Fibroblast of upper back skin (primary cell): ENCODE measurements around the gene BORCS8.
A peak's percentile ranks its signal among the peaks of the same experiment; 100 is the strongest.

Experiments
- DNase-seq: peaks from one replicate; pipeline ENCODE4 v3.0.0-alpha.2; 2013

The BORCS8 gene

GRCh38 chr19:19213426-19214158, 21.6 kb upstream of the BORCS8 start:
- DNase-seq = no peak

DNA sequence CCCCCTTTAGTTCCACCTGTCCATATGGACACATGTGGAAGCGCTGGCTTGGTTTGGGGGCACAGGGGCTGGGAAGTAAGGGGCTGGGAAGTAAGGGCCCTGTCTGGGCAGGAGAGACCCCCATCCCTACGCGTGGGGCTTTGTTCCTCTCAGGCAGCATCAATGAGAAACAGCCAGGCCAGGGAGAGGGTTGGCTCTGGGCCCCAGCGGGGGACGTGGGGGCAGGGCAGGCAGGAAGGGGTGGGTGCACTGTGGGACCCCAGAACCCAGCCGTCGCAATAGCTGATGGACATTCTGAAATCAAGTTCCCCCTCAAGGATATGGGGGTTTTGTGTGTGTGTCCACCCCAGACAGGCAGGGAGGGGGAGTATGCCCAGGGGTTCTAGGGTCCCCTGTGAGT, 21.0 kb upstream of the BORCS8 start:
- no peak for DNase-seq

DNA sequence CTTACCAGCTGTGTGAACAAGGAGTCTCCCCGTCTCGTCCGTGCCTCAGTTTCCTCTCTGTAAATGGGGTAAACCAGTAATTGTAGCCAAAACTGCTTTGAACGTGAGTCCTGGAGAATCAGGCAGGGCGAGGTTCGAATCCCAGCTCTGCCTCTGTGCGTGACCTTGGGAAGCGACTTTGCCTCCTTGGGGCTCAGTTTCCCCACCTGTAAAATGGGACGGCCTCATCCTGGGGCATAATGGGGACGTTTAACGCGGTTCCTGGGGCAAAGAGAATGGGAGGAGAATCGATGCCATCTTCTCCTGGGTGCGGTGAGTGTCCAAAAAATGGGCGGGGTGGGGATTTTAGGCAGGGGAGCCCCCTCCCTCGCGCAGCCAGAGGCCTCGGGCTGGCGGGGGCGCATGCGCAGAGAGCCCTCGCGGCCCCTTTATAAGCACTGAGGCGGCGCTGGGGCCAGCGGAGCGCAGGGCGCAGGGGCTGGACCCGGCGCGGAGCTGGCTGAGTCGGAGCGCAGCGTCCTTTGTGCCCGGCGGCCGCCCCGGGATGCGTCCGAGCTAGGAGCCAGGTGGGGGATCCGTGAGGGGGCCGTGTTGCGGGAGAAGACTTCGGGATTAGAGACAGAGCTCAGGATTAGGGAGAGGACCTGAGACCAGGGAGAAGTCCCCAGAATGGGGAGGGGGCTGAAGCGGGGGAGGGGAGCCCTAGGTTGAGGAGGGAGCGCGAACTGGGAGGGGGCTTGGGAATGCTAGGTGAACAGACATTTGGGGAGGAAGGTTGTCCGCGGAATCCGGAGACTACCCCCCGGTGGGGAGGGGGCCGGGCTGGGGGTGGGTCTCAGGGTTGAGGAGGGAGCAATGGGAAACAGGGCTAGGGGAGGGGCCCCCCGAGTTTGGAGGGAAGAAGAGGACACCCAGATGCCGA, 19.8 kb upstream of the BORCS8 start, which contains the start of gene NCAN:
Gene NCAN (plus strand): TSS at position 460 of the 922 bp plus-strand sequence. CDS start 4,996 bp downstream, outside the sequence.
- no peak for DNase-seq

GRCh38 chr19:19209372-19209771, 17.4 kb upstream of the BORCS8 start:
- no peak for DNase-seq

GRCh38 chr19:19207637-19208572, 16.0 kb upstream of the BORCS8 start:
- DNase-seq = no peak

GRCh38 chr19:19206938-19207337, 15.0 kb upstream of the BORCS8 start:
- DNase-seq = no peak

DNA sequence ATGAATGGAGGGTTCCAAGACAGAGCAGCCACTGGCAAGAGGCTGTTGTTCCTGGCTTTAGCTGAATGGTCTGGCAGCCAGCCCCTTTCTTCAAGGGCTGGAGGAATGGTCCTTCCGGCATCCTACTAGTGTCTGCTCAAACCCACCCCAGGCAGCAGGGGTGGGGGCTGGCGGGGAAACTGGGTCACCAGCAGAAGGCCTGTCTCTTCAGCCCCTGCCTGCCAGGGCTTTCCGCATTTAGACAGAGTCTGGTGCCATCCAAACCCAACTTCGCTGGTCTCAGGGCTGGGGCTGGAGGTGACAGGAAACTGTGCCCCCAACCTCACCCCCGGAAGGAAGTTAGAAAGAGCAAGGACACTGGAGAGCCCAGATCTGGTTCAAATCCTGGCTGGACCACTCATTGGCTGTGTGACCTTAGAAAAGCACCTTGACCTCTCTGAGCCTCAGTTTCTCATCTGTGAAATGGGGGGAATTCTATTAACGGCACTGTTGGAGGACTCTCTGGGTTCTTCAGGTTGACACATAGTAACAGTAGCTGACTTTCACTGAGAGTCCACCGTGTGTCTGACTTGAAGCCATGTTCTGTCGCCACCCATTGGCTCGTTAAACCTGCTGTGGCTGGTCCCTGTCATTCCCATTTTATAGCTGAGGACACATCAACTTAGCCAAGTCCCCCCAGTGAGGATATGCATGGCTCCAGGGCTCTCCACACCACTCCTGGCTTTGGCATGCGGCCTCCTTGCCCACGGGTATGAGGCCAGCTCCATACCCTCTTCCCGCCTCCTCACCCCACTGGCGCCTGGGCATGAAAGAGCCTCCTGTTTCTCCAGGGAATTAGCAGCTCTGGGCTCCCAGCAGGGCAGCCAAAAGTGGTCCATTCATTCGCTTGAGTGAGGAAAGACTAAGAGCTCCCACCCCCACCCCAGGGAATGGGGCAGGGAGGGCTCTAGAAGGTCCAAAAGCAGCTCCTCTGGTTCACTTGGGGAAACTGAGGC, 13.8 kb upstream of the BORCS8 start:
- no peak for DNase-seq

DNA sequence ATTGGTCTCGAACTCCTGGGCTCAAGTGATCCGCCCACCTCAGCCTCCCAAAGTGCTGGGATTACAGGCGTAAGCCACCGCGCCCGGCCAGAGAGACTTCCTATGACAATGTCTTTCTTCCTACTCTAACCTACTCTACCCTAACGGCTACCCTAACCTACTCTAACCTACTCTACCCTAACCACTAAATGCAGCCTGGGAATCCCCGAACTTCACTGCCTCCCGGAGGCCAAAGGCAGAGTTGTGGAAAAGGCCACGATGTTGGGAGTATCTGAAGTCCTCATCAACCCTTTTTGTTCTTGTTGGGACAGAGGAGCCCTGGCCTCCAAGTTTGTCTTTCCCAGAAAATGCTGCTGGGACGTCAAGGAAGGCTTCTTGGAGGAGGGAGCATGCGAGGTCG, 12.2 kb upstream of the BORCS8 start:
- no peak for DNase-seq

- DNase-seq = peak; percentile 88
Observed at GRCh38 chr19:19203012-19203856, 11.3 kb upstream of the BORCS8 start, which contains the start of gene NR2C2AP. Gene NR2C2AP (minus strand): TSS chr19:19203414. CDS start chr19:19203060, 354 bp downstream.

- DNase-seq = no peak
Observed at GRCh38 chr19:19202707-19203011, 10.7 kb upstream of the BORCS8 start.

DNA sequence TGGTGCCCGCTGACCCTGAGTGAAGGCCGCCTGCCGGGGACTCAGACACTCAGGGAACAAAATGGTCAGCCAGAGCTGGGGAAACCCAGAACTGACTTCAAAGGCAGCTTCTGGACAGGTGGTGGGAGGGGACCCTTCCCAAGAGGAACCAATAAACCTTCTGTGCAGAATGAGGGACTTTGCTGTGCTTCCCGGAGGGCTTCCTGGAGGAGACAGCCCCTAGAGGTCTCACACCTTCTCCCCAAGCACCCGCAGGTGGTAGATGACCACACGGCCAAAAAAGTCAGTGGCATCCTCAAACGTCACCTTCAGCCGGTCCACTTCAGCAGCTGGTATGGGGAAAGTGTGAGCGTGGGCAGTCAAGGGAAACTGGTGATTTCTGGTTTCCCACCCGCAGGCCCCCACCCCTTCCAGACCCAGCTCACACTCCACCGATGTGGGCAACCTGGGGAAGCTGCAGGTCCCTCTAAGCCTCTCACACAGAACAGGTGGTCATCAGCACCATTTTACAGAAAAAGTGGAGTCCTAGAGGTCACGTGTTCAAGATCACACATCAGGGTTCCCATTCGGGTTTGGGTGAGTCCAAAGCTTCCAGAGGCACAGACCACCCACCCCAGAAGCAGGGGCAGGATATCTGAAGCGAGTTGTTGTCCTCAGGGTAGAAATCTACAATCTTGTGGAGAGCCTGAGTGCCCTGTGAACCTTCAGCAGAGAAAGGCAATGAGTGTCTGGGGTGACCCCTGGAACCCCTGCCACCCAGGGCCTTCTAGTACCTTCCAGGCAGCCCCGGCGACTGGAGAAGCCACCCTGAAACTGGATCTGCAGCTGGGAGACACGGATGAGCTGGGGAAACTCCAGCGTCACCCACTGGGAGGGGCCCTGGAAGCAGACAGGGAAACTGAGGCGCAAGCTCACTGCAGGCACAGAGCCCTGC, 10.0 kb upstream of the BORCS8 start:
- no peak for DNase-seq

- no peak for DNase-seq
Observed at GRCh38 chr19:19193926-19194325, 2.0 kb upstream of the BORCS8 start.

DNA sequence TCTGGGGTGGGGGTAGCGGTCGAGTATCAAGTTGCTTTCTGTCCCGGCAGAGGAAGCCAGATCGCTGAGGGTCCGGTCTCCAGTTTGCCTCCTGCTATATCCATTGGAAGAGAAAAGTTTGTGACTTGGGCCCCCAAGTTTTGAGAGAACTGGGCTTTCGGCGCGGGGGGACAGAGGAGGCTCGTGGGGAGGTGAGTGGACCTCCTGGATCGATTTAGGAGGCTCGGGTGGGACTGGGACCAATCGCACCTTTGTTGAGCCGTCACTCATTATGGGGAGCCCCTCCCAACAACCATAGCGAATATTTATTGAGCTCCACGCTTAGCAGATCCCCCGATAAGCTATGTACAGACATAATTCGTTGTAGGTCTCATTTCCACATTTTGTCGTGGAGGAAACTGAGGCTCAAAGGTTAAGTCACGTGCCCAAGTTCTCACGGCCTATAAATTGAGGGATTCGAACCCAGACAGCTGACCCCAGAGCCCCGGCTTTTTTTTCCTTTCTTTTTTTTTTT, 1.0 kb upstream of the BORCS8 start:
- DNase-seq = no peak

GRCh38 chr19:19191768-19192077, 229 bp downstream of the BORCS8 start:
- DNase-seq = no peak

DNA sequence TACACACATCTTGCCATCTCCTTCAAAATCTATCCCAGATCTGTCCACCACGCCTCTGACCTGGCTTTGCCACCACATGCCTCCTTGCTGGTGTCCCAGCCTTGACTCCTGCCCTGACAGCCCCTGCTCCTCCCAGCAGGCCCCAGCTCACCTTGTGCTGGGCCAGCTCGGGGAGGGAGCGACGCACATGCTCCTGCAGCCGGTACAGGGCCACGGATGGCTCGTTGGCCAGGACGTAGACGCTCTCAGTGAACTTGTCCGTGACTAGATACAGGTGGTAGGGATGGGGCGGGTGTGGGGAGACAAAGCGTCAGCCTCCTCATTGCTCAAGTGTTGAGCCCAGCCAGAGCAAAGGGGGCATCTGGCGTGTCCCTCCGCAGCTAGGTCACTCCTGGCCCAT, 5.2 kb downstream of the BORCS8 start:
- no peak for DNase-seq

DNA sequence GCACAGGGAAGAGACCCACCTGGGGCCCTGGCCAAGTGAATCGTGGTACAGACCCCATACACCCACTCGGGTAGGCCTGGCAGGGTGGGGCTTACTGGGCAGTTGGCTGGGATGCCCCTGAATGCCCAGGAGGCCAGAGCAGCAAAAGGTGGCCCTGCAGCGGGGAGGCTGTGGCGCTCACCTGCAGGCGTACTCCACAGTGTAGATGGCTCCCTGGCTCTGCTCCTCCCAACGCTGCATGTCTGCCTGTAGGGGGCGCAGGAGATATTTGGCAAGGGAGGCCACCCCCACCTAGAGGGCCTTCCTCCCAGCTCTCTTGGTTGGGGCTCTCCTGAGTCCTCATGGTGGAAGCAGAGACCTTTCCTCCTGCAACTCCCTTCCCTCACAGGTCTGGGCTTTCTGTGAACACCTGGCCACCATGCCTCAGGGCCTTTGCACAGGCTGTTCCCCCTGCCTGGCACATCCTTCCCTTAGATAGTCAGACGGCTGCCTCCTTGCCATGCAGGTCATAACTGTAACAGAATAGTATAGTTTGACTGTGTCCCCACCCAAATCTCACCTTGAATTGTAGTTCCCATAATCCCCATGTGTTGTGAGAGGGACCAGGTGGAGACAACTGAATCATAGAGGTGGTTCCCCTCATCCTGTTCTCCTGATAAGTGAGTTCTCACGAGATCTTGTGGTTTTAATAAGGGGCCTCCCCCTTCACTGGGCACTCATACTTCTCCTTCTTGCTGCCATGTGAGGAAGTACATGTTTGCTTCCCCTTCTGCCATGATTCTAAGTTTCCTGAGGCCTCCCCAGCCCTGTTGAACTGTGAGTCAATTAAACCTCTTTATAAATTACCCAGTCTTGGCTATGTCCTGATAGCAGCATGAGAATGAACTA, 5.9 kb downstream of the BORCS8 start:
- DNase-seq = peak; percentile 23

- no peak for DNase-seq
Observed at GRCh38 chr19:19181488-19181998, 10.4 kb downstream of the BORCS8 start.
